T follicular helper cell (primary cell): ENCODE results near the gene FBXL16.

Experiments
- DNase-seq: peaks from one replicate; pipeline ENCODE4 v3.0.0-alpha.2; 2020; ENCODE audit warnings: low read depth

The FBXL16 gene

GRCh38 chr16:734981-735881 lies 29.6 kb upstream of the FBXL16 start:
- no peak for DNase-seq

DNA sequence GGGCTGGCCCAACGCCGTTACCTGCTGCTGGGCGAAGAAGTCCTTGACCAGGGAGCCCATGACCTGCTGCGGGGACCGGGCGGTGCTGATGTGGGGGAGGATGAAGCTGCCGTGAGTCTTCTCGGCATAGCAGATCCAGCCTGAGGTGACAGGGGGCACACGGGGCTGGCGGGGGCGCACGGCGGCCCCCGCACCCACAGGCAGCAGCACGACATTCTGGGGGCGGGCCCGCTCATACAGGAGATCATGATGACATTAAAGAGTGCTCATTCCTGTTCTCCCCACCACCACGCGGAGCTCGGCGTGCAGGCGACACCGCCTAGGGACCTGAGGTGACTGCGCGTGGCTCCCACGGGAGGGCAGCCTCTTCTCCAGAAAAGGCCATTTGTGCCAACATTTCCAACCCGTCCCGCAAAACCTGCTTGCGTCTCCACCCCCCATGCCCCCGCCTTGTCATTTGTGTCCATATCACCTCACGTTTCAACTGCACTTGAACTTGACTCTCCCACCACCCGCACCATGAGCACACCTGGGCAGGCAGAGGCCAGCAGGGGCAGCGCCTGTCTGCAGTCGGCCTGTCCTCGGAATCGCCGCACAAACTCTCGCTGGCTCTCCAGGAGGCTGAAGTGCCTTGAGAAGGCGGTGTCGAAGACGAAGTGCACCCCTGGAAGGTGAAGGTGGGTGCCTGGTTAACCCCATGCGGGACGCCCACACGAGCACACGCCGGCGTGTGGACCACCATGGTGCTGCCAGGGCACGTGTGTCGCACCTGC lies 28.8 kb upstream of the FBXL16 start:
- DNase-seq: no peak

GRCh38 chr16:733382-734207 lies 28.0 kb upstream of the FBXL16 start:
- DNase-seq: no peak

- no peak for DNase-seq
Observed at GRCh38 chr16:732936-733335, 27.3 kb upstream of the FBXL16 start.

DNA sequence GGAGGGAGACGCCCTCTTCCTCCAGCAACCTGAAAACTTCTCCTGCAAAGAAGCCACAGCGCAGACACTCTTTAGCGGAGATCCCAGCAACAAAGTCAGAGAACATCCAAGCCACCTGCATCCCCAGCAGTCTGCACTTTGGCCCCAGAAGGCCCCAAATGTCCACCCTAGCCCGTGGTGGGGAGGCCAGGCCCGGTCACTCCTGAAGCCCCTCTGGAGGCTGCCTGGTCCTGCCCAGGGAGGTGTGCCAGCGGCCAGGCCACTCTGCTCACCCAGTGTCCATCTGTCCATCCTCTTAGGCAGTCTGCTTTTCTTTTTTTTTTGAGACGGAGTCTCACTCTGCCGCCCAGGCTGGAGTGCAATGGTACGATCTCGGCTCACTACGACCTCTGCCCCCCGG lies 26.7 kb upstream of the FBXL16 start:
- no peak for DNase-seq

DNA sequence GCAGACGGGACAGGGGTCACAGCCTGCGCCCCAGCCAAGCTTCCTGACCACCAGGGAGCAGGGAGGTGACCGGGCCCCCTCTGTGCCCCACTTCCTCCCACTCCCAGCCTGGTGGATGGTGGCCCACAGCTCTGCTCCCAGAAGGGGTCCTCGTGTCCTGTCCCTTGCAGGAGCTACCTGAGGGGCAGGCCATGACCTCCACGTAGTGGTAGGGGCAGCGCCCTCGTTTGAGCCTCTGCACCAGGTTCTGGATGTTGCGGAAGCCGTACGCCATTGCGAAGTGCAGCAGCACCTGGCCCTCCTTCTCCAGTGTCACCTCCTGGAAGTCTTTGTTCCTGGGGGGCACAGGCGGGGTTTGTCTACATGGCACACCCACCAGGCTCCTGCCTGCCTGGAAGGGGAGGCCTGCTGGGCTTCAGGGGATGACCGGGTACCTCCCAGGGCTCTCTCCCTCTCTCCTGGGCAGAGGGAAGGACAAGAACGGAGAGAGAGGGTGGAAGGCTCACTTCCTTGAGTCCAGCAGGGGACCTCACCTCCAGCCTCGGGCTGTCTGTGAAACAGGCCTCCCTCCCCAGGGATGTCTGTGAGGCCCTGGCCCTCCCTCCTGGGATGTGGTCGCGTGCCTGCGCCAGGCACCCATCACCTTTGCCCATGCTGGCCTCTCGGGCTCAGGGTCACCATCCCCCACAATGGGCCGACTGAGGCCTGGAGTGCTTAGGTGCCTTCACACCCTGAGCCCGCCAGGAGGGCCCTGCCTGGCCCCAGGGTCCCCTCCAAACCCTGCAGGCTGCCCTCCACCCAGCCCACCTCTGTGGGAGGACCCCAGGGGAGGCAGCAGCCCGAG lies 25.3 kb upstream of the FBXL16 start:
- DNase-seq: no peak

- no peak for DNase-seq
Observed at GRCh38 chr16:729768-730665, 24.4 kb upstream of the FBXL16 start.

GRCh38 chr16:728890-729744 lies 23.5 kb upstream of the FBXL16 start:
- DNase-seq: no peak

- DNase-seq: peak; percentile 59
Observed at GRCh38 chr16:728131-728889, 22.7 kb upstream of the FBXL16 start.

GRCh38 chr16:727291-727977 lies 21.8 kb upstream of the FBXL16 start:
- no peak for DNase-seq

DNA sequence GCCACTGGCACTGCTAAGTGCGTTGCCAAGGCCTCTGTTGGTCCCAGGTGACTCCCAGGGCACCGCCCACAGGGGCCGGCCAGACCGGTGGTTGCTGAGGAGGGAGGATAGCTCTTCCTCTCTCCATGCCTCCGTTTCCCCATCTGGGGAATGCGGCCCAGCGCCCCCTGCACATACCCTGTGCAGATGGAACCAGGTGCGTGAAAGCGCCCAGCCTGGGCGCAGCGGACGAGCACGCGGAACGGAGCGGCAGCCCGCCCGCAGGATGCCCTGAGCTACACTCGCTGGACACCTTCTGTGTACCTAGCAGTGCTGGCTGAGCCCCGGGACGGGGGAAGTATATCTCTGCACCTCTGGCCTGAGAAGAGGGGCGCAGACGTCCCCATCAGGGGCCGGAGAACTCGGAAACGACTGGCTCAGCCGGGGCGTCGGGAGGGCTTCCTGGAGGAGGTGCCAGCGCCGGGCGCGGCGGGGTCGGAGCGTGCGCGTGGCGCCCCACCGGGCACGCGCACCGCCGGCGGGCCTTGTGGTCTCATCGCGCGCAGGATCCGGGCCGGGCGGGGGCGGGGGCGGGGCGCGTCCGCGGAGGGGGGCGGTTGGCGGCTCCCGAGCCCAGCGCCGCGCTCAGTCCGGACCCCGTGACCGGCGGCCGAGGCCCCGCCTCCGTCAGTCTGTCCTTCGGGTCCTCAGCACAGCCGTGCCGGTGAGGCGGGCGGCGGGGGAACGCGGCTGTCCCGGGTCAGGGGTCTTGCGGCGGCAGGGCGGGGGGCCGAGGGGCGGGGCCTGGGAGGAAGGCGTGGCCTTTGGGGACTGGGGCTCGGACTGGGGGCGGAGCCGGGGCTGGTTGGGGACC lies 21.1 kb upstream of the FBXL16 start, which contains the start of the genes CCDC78 and HAGHL:
CCDC78 (minus strand) TSS at position 6 of the 853 bp plus-strand sequence. CDS start 76 bp downstream, outside the sequence.
HAGHL (plus strand) TSS at position 669 of the 853 bp plus-strand sequence. CDS start 404 bp downstream, outside the sequence.
- DNase-seq: peak; percentile 47

DNA sequence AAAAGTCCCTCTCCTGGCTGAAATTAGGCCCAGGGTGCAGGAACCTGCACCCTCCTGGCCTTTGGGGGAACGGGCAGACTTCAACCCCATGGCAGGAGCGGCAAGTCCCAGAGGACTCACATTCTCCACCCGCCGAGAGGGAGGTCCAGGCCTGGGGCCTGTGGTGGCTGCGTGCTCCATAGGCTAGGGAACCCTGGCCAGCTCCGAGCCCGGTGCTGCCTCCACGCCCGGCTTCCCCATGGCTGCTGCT lies 20.5 kb upstream of the FBXL16 start:
- no peak for DNase-seq

- DNase-seq: no peak
Observed at GRCh38 chr16:725463-726187, 20.0 kb upstream of the FBXL16 start.

DNA sequence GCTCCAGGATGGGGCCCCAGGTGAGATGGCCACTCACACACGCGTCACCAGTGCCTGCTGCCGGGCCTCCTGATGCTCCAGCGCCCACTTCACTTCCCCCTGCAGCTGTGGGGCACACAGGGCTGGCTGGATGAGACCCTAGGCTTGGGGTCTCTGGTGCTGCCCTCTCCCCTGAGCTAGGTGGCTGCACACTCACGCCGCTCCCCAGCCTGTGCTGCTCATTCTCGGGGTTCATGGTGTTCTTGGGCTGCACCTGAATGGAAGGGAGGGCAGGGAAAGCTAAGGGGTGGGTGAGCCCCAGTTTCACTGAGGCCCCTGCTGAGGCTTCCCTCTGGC lies 19.4 kb upstream of the FBXL16 start:
- DNase-seq: no peak

GRCh38 chr16:724188-725040 lies 18.8 kb upstream of the FBXL16 start:
- no peak for DNase-seq
